ENCODE measurements around the gene USP20. TPM values are rescaled to one million over a fixed set of nuclear protein-coding genes. Genes with fewer than 3 reads are reported as not detected.

Gene USP20
- total RNA-seq = 7.6 and 9.6 TPM in 2 replicates

DNA sequence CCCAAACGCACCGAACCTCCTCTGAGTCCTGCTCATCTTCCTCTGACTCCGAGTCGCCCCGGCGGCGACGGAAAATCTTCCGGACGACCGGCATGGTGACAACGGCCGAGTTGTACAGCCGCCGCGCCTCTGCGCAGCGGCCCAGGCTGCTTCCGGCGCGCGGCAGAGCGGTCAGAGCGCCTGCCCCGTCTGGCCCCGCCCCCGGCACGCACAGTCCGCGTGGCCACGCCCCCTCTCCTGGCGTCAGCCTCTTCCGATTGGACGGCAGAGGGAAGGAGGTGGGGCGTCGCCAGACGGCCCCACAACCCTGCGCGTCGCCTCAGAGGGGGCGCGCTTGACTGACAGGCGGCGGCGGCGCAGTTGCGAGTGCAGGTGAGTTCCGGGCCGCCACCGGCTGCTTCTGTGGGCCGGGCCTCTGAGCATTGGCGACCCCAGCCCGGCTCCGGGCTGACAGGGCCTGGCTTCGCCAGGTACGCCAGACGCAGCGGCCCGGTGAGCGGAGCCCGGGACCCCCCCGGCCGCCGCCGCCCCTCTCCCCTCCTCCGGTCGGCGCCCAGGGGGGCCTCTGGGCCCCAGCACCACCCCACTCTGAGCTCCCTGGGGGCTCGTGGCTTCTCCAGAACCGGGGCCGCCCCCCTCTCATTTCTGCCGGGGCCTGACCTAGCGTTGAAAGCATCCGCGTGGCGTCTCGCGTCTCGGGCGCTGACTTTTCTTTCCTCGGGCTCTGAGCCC, at the start of gene USP20, which contains the start of gene C9orf78:
Gene USP20, plus strand, starts transcription at position 331 of the 732 bp plus-strand sequence. CDS start 17,098 bp downstream, outside the sequence.
Gene C9orf78, minus strand, starts transcription at position 148 of the 732 bp plus-strand sequence. Its CDS starts 54 bp downstream, at position 94.

DNA sequence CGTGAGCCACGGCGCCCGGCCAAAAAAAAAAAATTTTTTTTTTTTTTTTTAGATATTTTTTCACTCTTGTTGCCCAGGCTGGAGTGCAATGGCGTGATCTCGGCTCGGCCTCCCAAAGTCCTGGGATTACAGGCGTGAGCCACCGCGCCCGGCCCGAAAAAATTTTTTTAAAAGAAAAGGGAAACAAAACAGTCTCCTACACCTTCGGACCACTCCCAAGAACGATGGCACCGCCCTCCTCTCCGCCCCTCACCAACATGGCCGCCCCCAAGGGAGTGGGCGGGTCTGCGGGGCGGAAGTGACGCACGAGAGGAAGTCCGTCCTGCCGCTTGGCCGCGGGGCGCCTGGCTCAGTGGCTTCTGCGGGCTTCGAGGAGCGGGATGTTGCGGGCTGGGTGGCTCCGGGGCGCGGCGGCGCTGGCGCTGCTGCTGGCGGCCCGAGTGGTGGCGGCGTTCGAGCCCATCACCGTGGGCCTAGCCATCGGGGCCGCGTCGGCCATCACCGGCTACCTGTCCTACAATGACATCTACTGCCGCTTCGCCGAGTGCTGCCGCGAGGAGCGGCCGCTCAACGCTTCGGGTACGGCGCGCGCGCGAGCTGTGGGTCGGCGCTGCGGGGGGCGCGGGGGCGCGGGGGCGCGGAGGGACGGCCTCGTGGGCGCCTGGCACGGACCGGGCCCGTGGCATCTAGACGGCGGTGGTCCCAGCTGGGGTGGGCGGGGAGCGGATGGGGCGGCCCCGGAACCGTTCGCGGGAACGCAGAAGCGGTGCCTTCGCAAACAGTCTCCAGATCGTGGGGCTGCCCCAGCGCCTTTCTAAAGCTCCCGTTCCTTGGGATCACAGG, 32.2 kb upstream of the USP20 start, which contains the start of gene TOR1B:
Gene TOR1B, plus strand, starts transcription at position 352 of the 843 bp plus-strand sequence. Its CDS starts 29 bp downstream, at position 381.

DNA sequence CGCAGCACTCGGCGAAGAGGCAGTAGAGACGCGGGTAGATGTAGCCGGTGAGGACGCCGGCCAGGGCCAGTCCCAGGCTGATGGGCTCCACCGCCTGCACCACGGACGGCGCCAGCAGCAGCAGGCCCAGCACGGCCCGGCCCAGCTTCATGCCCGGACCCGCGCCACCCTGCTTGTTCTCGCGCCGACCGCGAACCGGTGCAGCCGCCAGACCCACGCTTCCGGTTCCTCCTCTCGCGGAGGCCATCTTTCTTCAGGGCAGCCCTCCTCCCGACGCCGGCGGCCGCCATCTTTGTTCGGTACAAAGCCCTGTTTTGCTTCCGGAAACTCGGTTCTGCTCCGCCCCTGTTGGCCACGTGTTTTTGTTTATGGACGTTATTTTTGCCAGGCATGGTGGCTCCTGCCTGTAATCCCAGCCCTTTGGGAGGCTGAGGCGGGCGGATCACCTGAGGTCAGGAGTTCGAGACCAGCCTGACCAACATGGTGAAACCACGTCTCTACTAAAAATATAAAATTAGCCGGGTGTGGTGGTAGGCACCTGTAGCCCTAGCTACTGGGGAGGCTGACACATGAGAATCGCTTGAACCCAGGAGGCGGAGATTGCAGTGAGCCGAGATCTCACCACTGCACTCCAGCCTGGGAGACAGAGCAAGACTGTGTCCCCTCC, 11.2 kb upstream of the USP20 start, which contains the start of gene TOR1A:
Gene TOR1A, minus strand, starts transcription at position 202 of the 667 bp plus-strand sequence. Its CDS starts 51 bp downstream, at position 151.

Other genes starting within 250 kb of the USP20 start
- gene C9orf50, start 214.4 kb upstream of the USP20 start, total RNA-seq = 0.09 TPM in 1 of 2 replicates, not detected in the other
- 36.5 and 40.3 TPM in 2 replicates for gene NTMT1, start 209.3 kb upstream of the USP20 start, total RNA-seq
- 11.1 and 14.0 TPM in 2 replicates for gene ASB6, start 193.3 kb upstream of the USP20 start, total RNA-seq
- 0.66 TPM in 1 of 2 replicates, not detected in the other for gene PRRX2, start 169.8 kb upstream of the USP20 start, total RNA-seq
- 0.09 and 0.28 TPM in 2 replicates for gene PTGES, start 82.4 kb upstream of the USP20 start, total RNA-seq
- 21.6 and 27.0 TPM in 2 replicates for gene TOR1B, start 32.3 kb upstream of the USP20 start, total RNA-seq
- 27.4 and 28.2 TPM in 2 replicates for gene TOR1A, start 11.3 kb upstream of the USP20 start, total RNA-seq
- gene C9orf78, start 183 bp upstream of the USP20 start, total RNA-seq = 37.5 and 40.7 TPM in 2 replicates
- 27.1 and 35.1 TPM in 2 replicates for gene FNBP1, start 207.7 kb downstream of the USP20 start, total RNA-seq
- 19.7 and 39.2 TPM in 2 replicates for gene GPR107, start 218.4 kb downstream of the USP20 start, total RNA-seq

Measured in endothelial cell of coronary artery (primary cell).